ENCODE data around the gene TVP23B. TPM values are rescaled to one million over a fixed set of nuclear protein-coding genes. Genes with fewer than 3 reads are reported as not detected.
A peak's percentile ranks its signal among the peaks of the same experiment; 100 is the strongest.
"Not testable (repeated sequence)": the region's sequence is repeated elsewhere in the genome, so short reads cannot be mapped to it uniquely, and the experiment has no call there.

Gene TVP23B
- total and polyA plus RNA-seq, 2 donors from 2014 or later, result 20.9 to 35.3 TPM

GRCh38 chr17:18744726-18745125, 36.3 kb upstream of the TVP23B start:
- H3K4me3 ChIP-seq (ENCODE audit: low read length in 3 of 3); H3K4me1 ChIP-seq (ENCODE audit: control insufficient read depth in 2 of 3, insufficient read depth in 2 of 3, low read depth in 1 of 3, low read length in 3 of 3); H3K27ac ChIP-seq (ENCODE audit: low read depth in 2 of 2, low read length in 2 of 2); H3K9me3 ChIP-seq (ENCODE audit: control insufficient read depth in 2 of 3, insufficient read depth in 1 of 3, low read length in 3 of 3); H3K9ac ChIP-seq (ENCODE audit: low read length in 3 of 3); DNase-seq; H3K27me3 ChIP-seq (ENCODE audit: control insufficient read depth, insufficient read depth, low read length); FAIRE-seq; H3K36me3 ChIP-seq (ENCODE audit: control insufficient read depth in 2 of 3, insufficient read depth in 3 of 3, low read length in 3 of 3); intact Hi-C loops (cut with DNase I): not testable (repeated sequence)

GRCh38 chr17:18746551-18746950, 34.4 kb upstream of the TVP23B start:
- H3K4me3 ChIP-seq (ENCODE audit: low read length in 3 of 3), result not testable (repeated sequence)

GRCh38 chr17:18747501-18747900, 33.5 kb upstream of the TVP23B start:
- H3K9me3 ChIP-seq (ENCODE audit: control insufficient read depth in 2 of 3, insufficient read depth in 1 of 3, low read length in 3 of 3); H3K27me3 ChIP-seq (ENCODE audit: control insufficient read depth, insufficient read depth, low read length); FAIRE-seq; intact Hi-C loops (cut with DNase I); H3K27ac ChIP-seq (ENCODE audit: low read depth in 2 of 2, low read length in 2 of 2); H3K4me1 ChIP-seq (ENCODE audit: control insufficient read depth in 2 of 3, insufficient read depth in 2 of 3, low read depth in 1 of 3, low read length in 3 of 3); H3K36me3 ChIP-seq (ENCODE audit: control insufficient read depth in 2 of 3, insufficient read depth in 3 of 3, low read length in 3 of 3); H3K9ac ChIP-seq (ENCODE audit: low read length in 3 of 3); H3K4me3 ChIP-seq (ENCODE audit: low read length in 3 of 3): not testable (repeated sequence)
- peak in 1 of 5 donors; percentile 72 for DNase-seq

More at GRCh38 chr17:18746551-18746950, 34.4 kb upstream of the TVP23B start:
- H3K27ac ChIP-seq (ENCODE audit: low read depth in 2 of 2, low read length in 2 of 2); H3K36me3 ChIP-seq (ENCODE audit: control insufficient read depth in 2 of 3, insufficient read depth in 3 of 3, low read length in 3 of 3); H3K27me3 ChIP-seq (ENCODE audit: control insufficient read depth, insufficient read depth, low read length); H3K9ac ChIP-seq (ENCODE audit: low read length in 3 of 3); FAIRE-seq; H3K4me1 ChIP-seq (ENCODE audit: control insufficient read depth in 2 of 3, insufficient read depth in 2 of 3, low read depth in 1 of 3, low read length in 3 of 3); intact Hi-C loops (cut with DNase I); H3K9me3 ChIP-seq (ENCODE audit: control insufficient read depth in 2 of 3, insufficient read depth in 1 of 3, low read length in 3 of 3): not testable (repeated sequence)
- DNase-seq, result peak in 1 of 5 donors; percentile 19

GRCh38 chr17:18750242-18750641, 30.7 kb upstream of the TVP23B start:
- not testable (repeated sequence) for FAIRE-seq, DNase-seq

GRCh38 chr17:18753829-18754409, 27.1 kb upstream of the TVP23B start:
- FAIRE-seq; H3K36me3 ChIP-seq (ENCODE audit: control insufficient read depth in 2 of 3, insufficient read depth in 3 of 3, low read length in 3 of 3); H3K9ac ChIP-seq (ENCODE audit: low read length in 3 of 3); H3K4me3 ChIP-seq (ENCODE audit: low read length in 3 of 3); DNase-seq; intact Hi-C loops (cut with DNase I); H3K27me3 ChIP-seq (ENCODE audit: control insufficient read depth, insufficient read depth, low read length); H3K27ac ChIP-seq (ENCODE audit: low read depth in 2 of 2, low read length in 2 of 2); H3K4me1 ChIP-seq (ENCODE audit: control insufficient read depth in 2 of 3, insufficient read depth in 2 of 3, low read depth in 1 of 3, low read length in 3 of 3); H3K9me3 ChIP-seq (ENCODE audit: control insufficient read depth in 2 of 3, insufficient read depth in 1 of 3, low read length in 3 of 3): not testable (repeated sequence)

More at GRCh38 chr17:18750242-18750641, 30.7 kb upstream of the TVP23B start:
- H3K36me3 ChIP-seq (ENCODE audit: control insufficient read depth in 2 of 3, insufficient read depth in 3 of 3, low read length in 3 of 3); H3K27me3 ChIP-seq (ENCODE audit: control insufficient read depth, insufficient read depth, low read length); H3K4me1 ChIP-seq (ENCODE audit: control insufficient read depth in 2 of 3, insufficient read depth in 2 of 3, low read depth in 1 of 3, low read length in 3 of 3); intact Hi-C loops (cut with DNase I); H3K9ac ChIP-seq (ENCODE audit: low read length in 3 of 3); H3K9me3 ChIP-seq (ENCODE audit: control insufficient read depth in 2 of 3, insufficient read depth in 1 of 3, low read length in 3 of 3); H3K4me3 ChIP-seq (ENCODE audit: low read length in 3 of 3); H3K27ac ChIP-seq (ENCODE audit: low read depth in 2 of 2, low read length in 2 of 2): not testable (repeated sequence)

GRCh38 chr17:18755969-18756368, 25.0 kb upstream of the TVP23B start:
- not testable (repeated sequence) for FAIRE-seq; H3K27ac ChIP-seq (ENCODE audit: low read depth in 2 of 2, low read length in 2 of 2)

GRCh38 chr17:18757368-18758044, 23.5 kb upstream of the TVP23B start:
- intact Hi-C loops (cut with DNase I); H3K27ac ChIP-seq (ENCODE audit: low read depth in 2 of 2, low read length in 2 of 2); H3K9ac ChIP-seq (ENCODE audit: low read length in 3 of 3); FAIRE-seq; H3K4me3 ChIP-seq (ENCODE audit: low read length in 3 of 3); H3K4me1 ChIP-seq (ENCODE audit: control insufficient read depth in 2 of 3, insufficient read depth in 2 of 3, low read depth in 1 of 3, low read length in 3 of 3); H3K36me3 ChIP-seq (ENCODE audit: control insufficient read depth in 2 of 3, insufficient read depth in 3 of 3, low read length in 3 of 3); H3K9me3 ChIP-seq (ENCODE audit: control insufficient read depth in 2 of 3, insufficient read depth in 1 of 3, low read length in 3 of 3); DNase-seq; H3K27me3 ChIP-seq (ENCODE audit: control insufficient read depth, insufficient read depth, low read length): not testable (repeated sequence)

More at GRCh38 chr17:18755969-18756368, 25.0 kb upstream of the TVP23B start:
- H3K4me1 ChIP-seq (ENCODE audit: control insufficient read depth in 2 of 3, insufficient read depth in 2 of 3, low read depth in 1 of 3, low read length in 3 of 3); intact Hi-C loops (cut with DNase I); H3K27me3 ChIP-seq (ENCODE audit: control insufficient read depth, insufficient read depth, low read length); DNase-seq; H3K36me3 ChIP-seq (ENCODE audit: control insufficient read depth in 2 of 3, insufficient read depth in 3 of 3, low read length in 3 of 3); H3K9ac ChIP-seq (ENCODE audit: low read length in 3 of 3); H3K4me3 ChIP-seq (ENCODE audit: low read length in 3 of 3); H3K9me3 ChIP-seq (ENCODE audit: control insufficient read depth in 2 of 3, insufficient read depth in 1 of 3, low read length in 3 of 3): not testable (repeated sequence)

- H3K9ac ChIP-seq (ENCODE audit: low read length in 3 of 3); H3K4me3 ChIP-seq (ENCODE audit: low read length in 3 of 3); H3K36me3 ChIP-seq (ENCODE audit: control insufficient read depth in 2 of 3, insufficient read depth in 3 of 3, low read length in 3 of 3); H3K9me3 ChIP-seq (ENCODE audit: control insufficient read depth in 2 of 3, insufficient read depth in 1 of 3, low read length in 3 of 3); H3K27ac ChIP-seq (ENCODE audit: low read depth in 2 of 2, low read length in 2 of 2); H3K4me1 ChIP-seq (ENCODE audit: control insufficient read depth in 2 of 3, insufficient read depth in 2 of 3, low read depth in 1 of 3, low read length in 3 of 3); intact Hi-C loops (cut with DNase I); DNase-seq; H3K27me3 ChIP-seq (ENCODE audit: control insufficient read depth, insufficient read depth, low read length); FAIRE-seq: not testable (repeated sequence)
Measured at GRCh38 chr17:18758344-18758743, 22.6 kb upstream of the TVP23B start.
